H1 (cell line): ENCODE measurements around the gene ABHD16A. TPM values are rescaled to one million over a fixed set of nuclear protein-coding genes. Genes with fewer than 3 reads are reported as not detected.

Source experiments
- CTCF ChIA-PET: fragments of 300-600 bp; sonication (Branson Sonifier 250); formaldehyde crosslinking; loops from one replicate; lab custom pipeline; 2021; ENCODE audit not compliant: partially characterized antibody; lab: Charles Lee
- POLR2A ChIA-PET: fragments of 300-600 bp; sonication (Branson Sonifier 250); formaldehyde crosslinking; loops from one replicate; lab custom pipeline; 2021; ENCODE audit warnings: inconsistent platforms; ENCODE audit not compliant: partially characterized antibody; lab: Charles Lee
- DNase-seq, 2 experiments: peaks; one replicate each; pipeline versions ENCODE4 v3.0.0 to v3.0.0-alpha.2; 2010 to 2022; ENCODE audit warnings: low spot score in 2 of 2, low read depth in 1 of 2, mixed read lengths in 1 of 2
- FAIRE-seq: peaks from 2 replicates; lab custom pipeline; 2011; peaks lifted over from hg19 to GRCh38; lab: Jason Lieb, UNC
- H2AFZ ChIP-seq: 2 replicates; pipeline ENCODE4 v1.8.1; 2012; ENCODE audit warnings: low read length, inconsistent platforms
- H2AK5ac ChIP-seq: 2 replicates; pipeline ENCODE4 v1.6.1; 2013; ENCODE audit warnings: low read depth, low read length
- H2BK120ac ChIP-seq: replicated peaks from 2 replicates; pipeline ENCODE3; 2013; ENCODE audit warnings: low read depth, low read length, inconsistent platforms
- H2BK12ac ChIP-seq: 2 replicates; pipeline ENCODE4 v1.6.1; 2013; ENCODE audit warnings: low read depth, low read length
- H2BK15ac ChIP-seq: 2 replicates; pipeline ENCODE4 v1.6.1; 2013; ENCODE audit warnings: low read length
- H2BK20ac ChIP-seq: 2 replicates; pipeline ENCODE4 v1.6.1; 2013; ENCODE audit warnings: low read length
- H2BK5ac ChIP-seq: 2 replicates; pipeline ENCODE4 v1.6.1; 2013; ENCODE audit warnings: low read depth, low read length
- H3K14ac ChIP-seq: 2 replicates; pipeline ENCODE4 v1.6.1; 2013; ENCODE audit warnings: inconsistent platforms; ENCODE audit not compliant: insufficient read length
- H3K18ac ChIP-seq: 2 replicates; pipeline ENCODE4 v1.6.1; 2013; ENCODE audit warnings: low read length; ENCODE audit errors: extremely low read depth
- H3K23ac ChIP-seq: 2 replicates; pipeline ENCODE4 v1.6.1; 2013; ENCODE audit warnings: inconsistent platforms; ENCODE audit not compliant: insufficient read length
- H3K23me2 ChIP-seq: 2 replicates; pipeline ENCODE4 v1.6.1; 2013; ENCODE audit warnings: low read depth, low read length
- H3K27ac ChIP-seq: 2 replicates; pipeline ENCODE4 v1.6.1; 2011; ENCODE audit warnings: low read depth, low read length, inconsistent platforms
- H3K27me3 ChIP-seq, 4 experiments: replicated peaks in 1 of 4; 1 replicate in 1 of 4; 2 replicates in 3 of 4; pipeline versions ENCODE4 v1.6.1 to v1.8.1; 2011 to 2013; ENCODE audit warnings: low read length in 3 of 4, mild to moderate bottlenecking in 3 of 4, inconsistent platforms in 2 of 4, mixed read lengths in 2 of 4, moderate library complexity in 1 of 4; ENCODE audit not compliant: control insufficient read depth in 3 of 4, insufficient read depth in 3 of 4; ENCODE audit errors: extremely low read depth in 1 of 4
- H3K36me3 ChIP-seq, 4 experiments: 2 replicates each; pipeline versions ENCODE4 v1.6.1 to v1.8.1; 2011 to 2013; ENCODE audit warnings: mild to moderate bottlenecking in 4 of 4, low read length in 3 of 4, moderate library complexity in 2 of 4, control low read depth in 1 of 4, inconsistent platforms in 1 of 4; ENCODE audit not compliant: insufficient read depth in 4 of 4, control insufficient read depth in 2 of 4
- H3K4ac ChIP-seq: replicated peaks from 2 replicates; pipeline ENCODE3; 2013; ENCODE audit warnings: low read length, low read depth, mixed read lengths, inconsistent platforms; ENCODE audit not compliant: insufficient read length
- H3K4me1 ChIP-seq, 4 experiments: replicated peaks in 1 of 4; 1 replicate in 1 of 4; 2 replicates in 3 of 4; pipeline versions ENCODE4 v1.6.1 to v1.8.1; 2011 to 2013; ENCODE audit warnings: low read length in 3 of 4, inconsistent platforms in 2 of 4, mixed read lengths in 1 of 4; ENCODE audit not compliant: insufficient read depth in 4 of 4, control insufficient read depth in 3 of 4
- H3K4me2 ChIP-seq, 2 experiments: 2 replicates each; pipeline versions ENCODE4 v1.6.1 to v1.8.1; 2011 to 2013; ENCODE audit warnings: low read depth in 2 of 2, low read length in 2 of 2, control low read depth in 1 of 2, inconsistent platforms in 1 of 2, mild to moderate bottlenecking in 1 of 2; ENCODE audit not compliant: insufficient read depth in 1 of 2
- H3K4me3 ChIP-seq, 4 experiments: fragments of 200-600, 300-600 bp in 1 of 4; sonication (generic), shearing (Covaris generic), sonication (Bioruptor Twin) in 1 of 4; 2 replicates each; pipeline versions ENCODE4 v1.5.1 to v1.8.1; 2011 to 2016; ENCODE audit warnings: low read length in 4 of 4, low read depth in 3 of 4, control low read depth in 2 of 4, inconsistent platforms in 2 of 4, mild to moderate bottlenecking in 2 of 4, mixed read lengths in 1 of 4, moderate library complexity in 1 of 4; ENCODE audit not compliant: insufficient read depth in 2 of 4; ENCODE audit errors: extremely low read depth in 1 of 4
- H3K56ac ChIP-seq: replicated peaks from 2 replicates; pipeline ENCODE3; 2013; ENCODE audit warnings: low read depth, mild to moderate bottlenecking, mixed read lengths, low read length, inconsistent platforms; ENCODE audit not compliant: insufficient read length
- H3K79me1 ChIP-seq: 2 replicates; pipeline ENCODE4 v1.6.1; 2013; ENCODE audit warnings: low read depth, low read length, control low read depth
- H3K79me2 ChIP-seq, 2 experiments: 2 replicates each; pipeline versions ENCODE4 v1.6.1 to v1.8.1; 2012 to 2013; ENCODE audit warnings: low read length in 2 of 2, mild to moderate bottlenecking in 2 of 2, inconsistent platforms in 1 of 2; ENCODE audit not compliant: insufficient read depth in 2 of 2, control insufficient read depth in 1 of 2
- H3K9ac ChIP-seq, 4 experiments: replicated peaks in 1 of 4; 1 replicate in 1 of 4; 2 replicates in 3 of 4; pipeline versions ENCODE4 v1.6.1 to v1.8.1; 2011 to 2013; ENCODE audit warnings: low read depth in 3 of 4, low read length in 3 of 4, control low read depth in 2 of 4, mild to moderate bottlenecking in 2 of 4, moderate library complexity in 2 of 4, inconsistent platforms in 1 of 4; ENCODE audit errors: extremely low read depth in 1 of 4
- H3K9me3 ChIP-seq, 2 experiments: 2 replicates each; pipeline versions ENCODE4 v1.6.1 to v1.8.1; 2012 to 2013; ENCODE audit warnings: mild to moderate bottlenecking in 2 of 2, moderate library complexity in 2 of 2, control low read depth in 1 of 2, inconsistent platforms in 1 of 2, low read depth in 1 of 2, low read length in 1 of 2, mixed read lengths in 1 of 2; ENCODE audit not compliant: insufficient read depth in 2 of 2
- H4K20me1 ChIP-seq, 2 experiments: replicated peaks in 1 of 2; 2 replicates each; pipeline versions ENCODE3 to v1.8.1; 2011 to 2013; ENCODE audit warnings: inconsistent platforms in 2 of 2, low read length in 2 of 2, mild to moderate bottlenecking in 1 of 2; ENCODE audit not compliant: insufficient read depth in 2 of 2, control insufficient read depth in 1 of 2
- H4K5ac ChIP-seq: 2 replicates; pipeline ENCODE4 v1.6.1; 2013; ENCODE audit warnings: low read length, low read depth, mixed read lengths, inconsistent platforms; ENCODE audit not compliant: insufficient read length
- H4K8ac ChIP-seq: 2 replicates; pipeline ENCODE4 v1.8.0; 2013; ENCODE audit warnings: mild to moderate bottlenecking, moderate library complexity, low read length, inconsistent platforms; ENCODE audit not compliant: insufficient read depth; ENCODE audit errors: extremely low read depth
- H4K91ac ChIP-seq: replicated peaks from 2 replicates; pipeline ENCODE3; 2013; ENCODE audit warnings: low read length, mixed read lengths, inconsistent platforms; ENCODE audit not compliant: insufficient read length
- WGBS, 2 experiments: shearing (Covaris generic) in 1 of 2; methylation state at CpG; one replicate each; pipeline versions ENCODE4 v1.1.6 to v1.1.7; 2013 to 2015; ENCODE audit warnings: low lambda C conversion rate in 2 of 2, mixed read lengths in 2 of 2, inconsistent platforms in 1 of 2, low coverage in 1 of 2, missing lambda C conversion rate in 1 of 2; ENCODE audit not compliant: insufficient replicate concordance in 2 of 2, insufficient coverage in 1 of 2, insufficient read length in 1 of 2; ENCODE audit errors: extremely low coverage in 1 of 2, missing lambda C conversion rate in 1 of 2; 5-methylcytosine and 5-hydroxymethylcytosine counted together
- polyA plus RNA-seq, 7 experiments: library from polyadenylated mRNA; depleted of rRNA in 3 of 7; stranded (reverse) in 5 of 7; unstranded in 2 of 7; fragments of >200 nt in 5 of 7; fragments of 200-250 nt in 2 of 7; gene quantifications; 1 replicate in 5 of 7; 2 replicates in 1 of 7; 4 replicates in 1 of 7; pipeline versions ENCODE4 v1.2.1 to v1.2.3, GENCODE V29; 2011 to 2013; ENCODE audit warnings: missing spikeins in 2 of 7, mixed read lengths in 2 of 7
- total RNA-seq: library from RNA; stranded (reverse); fragmentation: NEBNext Ultra II Directional; extraction: Animal tissue kit (Norgen Biotek cat#: 25700); gene quantifications from 2 replicates; pipeline ENCODE4 v1.2.1, GENCODE V29; 2021

Gene ABHD16A
- total and polyA plus RNA-seq, 2 of the 8 experiments (the other 6 are each of a cell fraction or from before 2014, with no cell fraction given), result 32.9 to 40.2 TPM

DNA sequence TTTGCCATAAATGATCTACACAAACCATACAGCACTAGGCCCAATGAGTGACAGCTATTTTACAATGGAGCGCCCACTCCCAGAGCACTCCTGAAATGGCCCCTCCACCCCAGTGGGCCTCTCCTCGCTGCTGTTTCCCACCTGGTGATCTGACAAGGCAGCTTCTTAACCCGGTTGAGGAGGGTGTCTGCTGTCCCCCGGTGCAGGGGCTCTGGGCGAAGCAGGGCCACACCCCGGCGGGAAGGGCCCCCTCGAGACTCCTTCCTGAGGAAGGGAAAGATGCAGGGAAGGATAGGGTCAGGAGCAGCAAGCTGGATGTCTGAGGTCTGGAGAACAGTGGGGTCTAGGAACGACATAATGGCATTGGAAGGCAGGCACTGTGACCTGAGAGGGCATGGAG, 10.2 kb downstream of the ABHD16A start:
- H3K18ac ChIP-seq, result no peak overlapping the region
- no peak overlapping the region for H3K56ac ChIP-seq
- H3K4me1 ChIP-seq, result peaks cover 0 to 1% (median 0%) of the 10 kb centered on the region in 4 experiments; a peak in 2 of 7 replicates
- H3K27ac ChIP-seq, result peak overlapping the region; percentile 15; the same call in 1 of the 2 replicates
- peaks cover 6 to 23% (median 17%) of the 10 kb centered on the region in 4 experiments; a peak in 5 of 8 replicates for H3K36me3 ChIP-seq
- H2BK20ac ChIP-seq, result no peak overlapping the region
- WGBS, 2 experiments, result 90% methylated on average over 9 of the region's 9 CpGs; no CpG with 5 or more reads in 1 of the 2 experiments
- H3K27me3 ChIP-seq, result no peaks in the 10 kb centered on the region
- H3K4me2 ChIP-seq, result no peak overlapping the region
- no peak overlapping the region for H2AFZ ChIP-seq
- no peaks in the 10 kb centered on the region for H3K23me2 ChIP-seq
- DNase-seq (no peak), FAIRE-seq (no peak)
- H3K14ac ChIP-seq, result no peak overlapping the region
- H4K91ac ChIP-seq, result no peak overlapping the region
- no peak overlapping the region for H3K4ac ChIP-seq
- ChIA-PET CTCF (interaction anchor here (0.6 to 5.8 kb wide), 13 partner anchors 12 to 103 kb away, joined by 3 to 26 read pairs (median 3); partner anchors contain the start of genes GPANK1, LY6G5B, LY6G5C and VARS1), POLR2A (interaction anchor here (0.9 to 6.6 kb wide), 11 partner anchors 9 to 204 kb away, joined by 3 to 33 read pairs (median 4); partner anchors contain the start of genes ABHD16A, ATP6V1G2, BAG6 and EHMT2)
- H3K79me1 ChIP-seq, result no peaks in the 10 kb centered on the region
- H4K5ac ChIP-seq, result no peak overlapping the region
- H2BK12ac ChIP-seq, result no peak overlapping the region
- H4K8ac ChIP-seq, result no peak overlapping the region
- H2BK5ac ChIP-seq, result no peak overlapping the region
- no peaks in the 10 kb centered on the region for H4K20me1 ChIP-seq
- no peak overlapping the region for H2BK120ac ChIP-seq
- H2BK15ac ChIP-seq, result no peak overlapping the region
- H3K9ac ChIP-seq, result no peak overlapping the region
- H2AK5ac ChIP-seq, result no peak overlapping the region
- H3K4me3 ChIP-seq, result no peak overlapping the region
- H3K9me3 ChIP-seq, result no peaks in the 10 kb centered on the region
- no peaks in the 10 kb centered on the region for H3K79me2 ChIP-seq
- no peak overlapping the region for H3K23ac ChIP-seq
